ENCODE data around the gene UBE3B. TPM values are rescaled to one million over a fixed set of nuclear protein-coding genes. Genes with fewer than 3 reads are reported as not detected.

The UBE3B gene
- total and polyA plus RNA-seq, 2 donors (not counting 1 experiment from before 2014, with no cell fraction given), result 27.2 to 49.7 TPM

DNA sequence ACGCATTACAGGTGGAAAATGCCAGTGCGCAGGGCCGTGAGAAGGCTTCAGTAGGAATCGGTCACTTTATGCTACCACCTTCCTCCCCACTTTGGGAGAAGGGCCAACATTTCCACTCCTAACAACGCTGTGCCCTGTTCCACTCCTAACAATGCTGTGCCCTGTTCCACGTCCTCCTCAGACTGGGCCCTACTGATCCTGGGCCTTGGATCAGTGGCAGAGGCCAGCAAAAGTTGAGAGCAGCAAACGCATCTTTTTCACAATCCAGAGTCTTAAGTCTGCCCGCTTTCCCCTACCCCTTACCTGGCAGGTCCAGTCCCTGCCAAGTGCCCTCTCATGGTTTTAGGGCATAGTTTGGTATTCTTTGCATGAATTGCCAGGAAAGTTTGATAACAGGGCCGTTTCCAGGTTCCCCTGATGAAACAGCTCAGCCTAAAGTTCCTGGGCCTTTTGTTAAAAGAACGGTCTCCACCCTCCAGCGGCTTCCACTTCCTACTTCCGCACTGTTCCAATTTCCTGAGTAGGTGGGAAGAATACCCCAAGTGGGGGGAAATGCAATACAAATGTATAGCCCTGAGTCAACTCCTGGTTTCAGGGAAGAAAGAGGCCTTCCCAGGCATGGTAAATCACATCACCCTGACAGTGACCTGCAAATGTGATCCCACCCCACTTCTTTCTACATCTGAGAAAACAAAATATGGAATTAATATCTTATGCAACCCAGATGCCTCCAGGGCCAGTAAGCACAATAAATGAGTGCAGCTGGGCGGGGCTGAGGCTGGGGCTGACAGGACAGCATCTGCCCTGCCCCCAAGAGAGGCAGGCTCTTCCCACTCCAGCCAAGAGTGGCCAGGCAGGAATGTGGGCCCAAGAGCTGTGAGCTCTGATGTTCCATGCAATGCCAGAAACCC lies 15.3 kb upstream of the UBE3B start:
- peak overlapping the region; percentile 99 for H3K27ac ChIP-seq (ENCODE audit: insufficient read depth, low read length)
- TF ChIP-seq EZH2 (IDR thresholded peaks at IDR 0.05; ENCODE audit: low read length, missing control alignments), result no peak
- TF ChIP-seq, protein P1, sequence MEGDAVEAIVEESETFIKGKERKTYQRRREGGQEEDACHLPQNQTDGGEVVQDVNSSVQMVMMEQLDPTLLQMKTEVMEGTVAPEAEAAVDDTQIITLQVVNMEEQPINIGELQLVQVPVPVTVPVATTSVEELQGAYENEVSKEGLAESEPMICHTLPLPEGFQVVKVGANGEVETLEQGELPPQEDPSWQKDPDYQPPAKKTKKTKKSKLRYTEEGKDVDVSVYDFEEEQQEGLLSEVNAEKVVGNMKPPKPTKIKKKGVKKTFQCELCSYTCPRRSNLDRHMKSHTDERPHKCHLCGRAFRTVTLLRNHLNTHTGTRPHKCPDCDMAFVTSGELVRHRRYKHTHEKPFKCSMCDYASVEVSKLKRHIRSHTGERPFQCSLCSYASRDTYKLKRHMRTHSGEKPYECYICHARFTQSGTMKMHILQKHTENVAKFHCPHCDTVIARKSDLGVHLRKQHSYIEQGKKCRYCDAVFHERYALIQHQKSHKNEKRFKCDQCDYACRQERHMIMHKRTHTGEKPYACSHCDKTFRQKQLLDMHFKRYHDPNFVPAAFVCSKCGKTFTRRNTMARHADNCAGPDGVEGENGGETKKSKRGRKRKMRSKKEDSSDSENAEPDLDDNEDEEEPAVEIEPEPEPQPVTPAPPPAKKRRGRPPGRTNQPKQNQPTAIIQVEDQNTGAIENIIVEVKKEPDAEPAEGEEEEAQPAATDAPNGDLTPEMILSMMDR (conservative IDR thresholded peaks at IDR 0.05 in 1 of 2, IDR thresholded peaks at IDR 0.05 in 1 of 2; ENCODE audit: low read depth in 1 of 2, low read length in 2 of 2), result no peak
- H3K4me1 ChIP-seq (ENCODE audit: control insufficient read depth, extremely low read depth, insufficient read depth, low read length), result peaks cover 81% of the 10 kb centered on the region
- H3K27me3 ChIP-seq (ENCODE audit: control insufficient read depth, insufficient read depth, low read length), result no peaks in the 10 kb centered on the region
- peak overlapping the region in 3 of 4 experiments; percentile 1 to 41 (median 22) for H3K4me3 ChIP-seq (replicated peaks in 1 of 4; ENCODE audit: control extremely low read depth in 1 of 4, insufficient read depth in 1 of 4, low read depth in 3 of 4, low read length in 4 of 4)
- no peaks in the 10 kb centered on the region for H4K20me1 ChIP-seq (ENCODE audit: control insufficient read depth, extremely low read depth, insufficient read depth, low read length)
- no peaks in the 10 kb centered on the region for H3K9me3 ChIP-seq (ENCODE audit: control insufficient read depth, insufficient read depth, low read depth, low read length)
- peak overlapping the region; percentile 89 for H3K4me2 ChIP-seq (ENCODE audit: extremely low read depth, insufficient read depth, low read length)
- peaks cover 82% of the 10 kb centered on the region for H3K79me2 ChIP-seq (ENCODE audit: control insufficient read depth, insufficient read depth, low read length)
- H2AFZ ChIP-seq (ENCODE audit: low read length), result no peak overlapping the region
- H3K36me3 ChIP-seq (ENCODE audit: control insufficient read depth, insufficient read depth, low read length), result peaks cover 17% of the 10 kb centered on the region
- DNase-seq (ENCODE audit: low read depth in 2 of 2), result peak; percentile 96 to 97
- H3K9ac ChIP-seq (ENCODE audit: insufficient read depth, low read length), result peak overlapping the region; percentile 76

DNA sequence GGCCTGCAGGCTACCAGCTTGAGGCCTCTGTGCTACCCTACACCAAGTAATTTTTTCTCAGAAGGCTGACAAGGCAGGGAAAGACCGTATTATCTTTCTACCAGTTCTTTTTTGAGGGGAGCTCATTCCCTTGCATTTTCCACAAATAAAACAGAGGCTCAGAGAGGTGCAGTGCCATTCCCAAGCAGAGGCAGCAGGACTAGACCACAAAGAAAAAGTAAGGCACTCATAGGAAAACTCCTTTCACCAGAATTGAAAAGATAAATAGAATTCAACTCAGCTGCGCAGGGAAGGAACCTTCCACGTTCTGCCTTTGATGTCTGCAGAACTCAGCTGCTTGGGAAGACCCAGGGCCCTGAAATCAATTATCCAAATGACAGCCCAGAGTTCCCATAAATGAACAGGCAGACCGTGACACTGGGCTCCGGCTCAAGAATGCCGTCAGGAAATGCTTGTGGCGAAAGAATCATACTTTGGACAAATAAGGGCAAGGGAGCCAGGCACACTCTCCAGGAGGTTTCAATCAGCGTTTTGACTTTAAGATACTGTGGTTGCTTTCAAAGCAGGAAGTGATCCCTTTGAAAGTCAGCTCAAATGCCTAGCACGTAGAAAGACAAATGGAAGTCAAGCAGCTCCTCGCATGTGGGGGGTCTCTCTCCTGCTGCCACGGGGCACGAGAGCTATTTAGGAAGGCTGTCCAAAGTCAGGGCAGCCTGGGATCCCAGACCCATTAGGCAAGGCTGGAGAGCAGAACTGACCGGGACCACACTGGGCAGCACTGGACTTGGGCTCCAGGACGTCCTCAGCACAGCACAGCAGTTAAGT lies 14.4 kb upstream of the UBE3B start:
- Histone ChIP-seq H3K4me3 (replicated peaks in 1 of 4; ENCODE audit: control extremely low read depth in 1 of 4, insufficient read depth in 1 of 4, low read depth in 3 of 4, low read length in 4 of 4) (peak overlapping the region; percentile 15 to 49 (median 30)), H3K36me3 (ENCODE audit: control insufficient read depth, insufficient read depth, low read length) (peaks cover 20% of the 10 kb centered on the region), H3K4me1 (ENCODE audit: control insufficient read depth, extremely low read depth, insufficient read depth, low read length) (peaks cover 78% of the 10 kb centered on the region), H3K9me3 (ENCODE audit: control insufficient read depth, insufficient read depth, low read depth, low read length) (no peaks in the 10 kb centered on the region), H3K79me2 (ENCODE audit: control insufficient read depth, insufficient read depth, low read length) (peaks cover 82% of the 10 kb centered on the region), H3K27ac (ENCODE audit: insufficient read depth, low read length) (peak overlapping the region; percentile 99), H3K27me3 (ENCODE audit: control insufficient read depth, insufficient read depth, low read length) (no peaks in the 10 kb centered on the region), H2AFZ (ENCODE audit: low read length) (no peak overlapping the region), H3K9ac (ENCODE audit: insufficient read depth, low read length) (peak overlapping the region; percentile 76), H3K4me2 (ENCODE audit: extremely low read depth, insufficient read depth, low read length) (peak overlapping the region; percentile 89), H4K20me1 (ENCODE audit: control insufficient read depth, extremely low read depth, insufficient read depth, low read length) (no peaks in the 10 kb centered on the region)
- TF ChIP-seq, protein P1 (conservative IDR thresholded peaks at IDR 0.05 in 1 of 2, IDR thresholded peaks at IDR 0.05 in 1 of 2; ENCODE audit: low read depth in 1 of 2, low read length in 2 of 2), result no peak
- no peak for TF ChIP-seq EZH2 (IDR thresholded peaks at IDR 0.05; ENCODE audit: low read length, missing control alignments)
- DNase-seq (ENCODE audit: low read depth in 2 of 2), result peak; percentile 98 to 99

DNA sequence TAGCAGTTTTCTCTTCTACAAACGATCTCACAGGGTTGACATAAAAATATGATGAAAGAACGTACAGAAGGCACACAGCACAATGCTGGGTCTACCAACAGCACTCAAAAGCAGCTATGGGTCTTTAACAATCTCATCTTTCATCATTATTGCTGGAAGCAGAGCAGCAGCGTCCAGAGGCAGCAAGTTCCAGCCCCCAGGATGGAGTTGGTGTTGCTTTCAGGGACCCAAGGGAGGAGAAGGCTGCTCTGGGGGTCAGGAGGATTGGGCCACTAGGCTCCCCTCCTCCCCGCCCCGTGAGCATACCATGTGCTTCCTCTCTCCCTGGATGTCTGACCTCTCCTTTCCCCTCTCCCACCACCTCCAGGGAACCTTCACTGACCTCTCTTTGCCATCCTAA lies 13.7 kb upstream of the UBE3B start:
- H3K4me2 ChIP-seq (ENCODE audit: extremely low read depth, insufficient read depth, low read length), result peak overlapping the region; percentile 89

More for the DNA sequence above, 13.7 kb upstream of the UBE3B start:
- no peak for DNase-seq (ENCODE audit: low read depth in 2 of 2)
- Histone ChIP-seq H3K9me3 (ENCODE audit: control insufficient read depth, insufficient read depth, low read depth, low read length) (no peaks in the 10 kb centered on the region), H3K4me3 (replicated peaks in 1 of 4; ENCODE audit: control extremely low read depth in 1 of 4, insufficient read depth in 1 of 4, low read depth in 3 of 4, low read length in 4 of 4) (peak overlapping the region; percentile 5 to 49 (median 24)), H3K4me1 (ENCODE audit: control insufficient read depth, extremely low read depth, insufficient read depth, low read length) (peaks cover 71% of the 10 kb centered on the region), H3K79me2 (ENCODE audit: control insufficient read depth, insufficient read depth, low read length) (peaks cover 79% of the 10 kb centered on the region), H4K20me1 (ENCODE audit: control insufficient read depth, extremely low read depth, insufficient read depth, low read length) (no peaks in the 10 kb centered on the region), H2AFZ (ENCODE audit: low read length) (no peak overlapping the region), H3K9ac (ENCODE audit: insufficient read depth, low read length) (peak overlapping the region; percentile 73), H3K36me3 (ENCODE audit: control insufficient read depth, insufficient read depth, low read length) (peaks cover 22% of the 10 kb centered on the region), H3K27ac (ENCODE audit: insufficient read depth, low read length) (peak overlapping the region; percentile 99), H3K27me3 (ENCODE audit: control insufficient read depth, insufficient read depth, low read length) (no peaks in the 10 kb centered on the region)
- TF ChIP-seq EZH2 (IDR thresholded peaks at IDR 0.05; ENCODE audit: low read length, missing control alignments), result no peak
- TF ChIP-seq, protein P1 (conservative IDR thresholded peaks at IDR 0.05 in 1 of 2, IDR thresholded peaks at IDR 0.05 in 1 of 2; ENCODE audit: low read depth in 1 of 2, low read length in 2 of 2), result no peak

Measured in fibroblast of lung (primary cell).